GM21360 (cell line): Measurements from ENCODE around the gene PLD5.
"Not testable (repeated sequence)": the region's sequence is repeated elsewhere in the genome, so short reads cannot be mapped to it uniquely, and the experiment has no call there.

Source experiments
- ATAC-seq: cut with Tn5 transposase; IDR thresholded peaks from one replicate; pipeline ENCODE4 v1.9.1; 2021; ENCODE audit warnings: mild to moderate bottlenecking, moderate library complexity; ENCODE audit not compliant: unreplicated experiment

The PLD5 gene

DNA sequence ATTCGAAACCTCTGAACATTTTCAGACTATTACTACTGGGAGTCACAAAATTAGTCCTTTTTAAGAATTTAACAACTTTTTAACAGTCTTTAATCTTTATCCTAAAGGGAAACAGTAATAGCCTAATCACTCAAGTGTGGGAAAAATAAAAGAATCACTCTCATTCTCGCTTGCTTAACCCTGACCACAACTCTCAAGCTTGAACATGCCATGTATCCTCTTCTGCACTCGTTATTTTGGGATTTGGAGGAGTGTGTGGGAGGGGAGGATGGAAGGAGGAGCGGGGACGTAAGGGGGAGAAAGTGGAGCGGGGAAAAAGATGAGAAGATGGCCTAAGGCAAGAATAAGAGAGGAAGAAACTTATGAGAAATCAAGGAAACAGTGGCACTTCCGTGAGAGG lies 215.8 kb downstream of the PLD5 start:
- ATAC-seq, result not testable (repeated sequence)

DNA sequence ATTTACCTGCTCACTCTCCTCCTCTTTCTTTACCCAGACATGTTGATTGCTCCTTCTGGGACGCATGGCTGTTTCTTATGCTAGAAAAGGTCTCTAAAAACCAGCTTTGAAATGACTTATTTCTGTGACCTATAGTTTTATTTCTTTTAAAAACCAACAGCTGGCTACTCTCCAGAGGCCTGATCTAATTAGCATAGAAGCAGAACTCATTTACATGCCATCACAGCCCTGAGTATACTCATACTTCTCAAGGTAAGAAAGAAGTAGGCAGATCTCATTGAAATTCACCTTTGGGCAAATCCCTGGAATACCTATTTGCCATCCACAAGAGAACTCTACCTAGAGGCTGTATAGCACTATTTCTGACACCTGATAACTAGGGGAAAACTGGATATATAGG lies 230.7 kb downstream of the PLD5 start:
- not testable (repeated sequence) for ATAC-seq

DNA sequence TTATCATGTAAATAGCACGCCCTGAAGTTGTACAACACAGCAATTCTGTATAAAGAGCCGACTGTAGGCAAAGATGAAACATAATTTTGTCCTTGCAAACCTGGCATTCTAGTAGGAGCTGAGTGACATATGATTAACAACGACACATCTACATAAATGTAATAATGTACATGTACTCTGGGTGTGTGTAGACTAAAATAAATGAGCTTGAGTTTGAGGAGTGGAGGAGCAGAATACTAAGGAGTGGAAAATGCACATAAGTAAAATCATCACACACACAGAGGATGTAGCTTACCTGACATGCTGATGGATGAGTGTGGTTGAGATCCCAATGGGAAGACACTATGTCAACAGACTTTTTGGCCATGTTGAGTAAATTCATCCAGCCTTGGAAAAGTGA lies 236.4 kb downstream of the PLD5 start:
- ATAC-seq, result not testable (repeated sequence)

DNA sequence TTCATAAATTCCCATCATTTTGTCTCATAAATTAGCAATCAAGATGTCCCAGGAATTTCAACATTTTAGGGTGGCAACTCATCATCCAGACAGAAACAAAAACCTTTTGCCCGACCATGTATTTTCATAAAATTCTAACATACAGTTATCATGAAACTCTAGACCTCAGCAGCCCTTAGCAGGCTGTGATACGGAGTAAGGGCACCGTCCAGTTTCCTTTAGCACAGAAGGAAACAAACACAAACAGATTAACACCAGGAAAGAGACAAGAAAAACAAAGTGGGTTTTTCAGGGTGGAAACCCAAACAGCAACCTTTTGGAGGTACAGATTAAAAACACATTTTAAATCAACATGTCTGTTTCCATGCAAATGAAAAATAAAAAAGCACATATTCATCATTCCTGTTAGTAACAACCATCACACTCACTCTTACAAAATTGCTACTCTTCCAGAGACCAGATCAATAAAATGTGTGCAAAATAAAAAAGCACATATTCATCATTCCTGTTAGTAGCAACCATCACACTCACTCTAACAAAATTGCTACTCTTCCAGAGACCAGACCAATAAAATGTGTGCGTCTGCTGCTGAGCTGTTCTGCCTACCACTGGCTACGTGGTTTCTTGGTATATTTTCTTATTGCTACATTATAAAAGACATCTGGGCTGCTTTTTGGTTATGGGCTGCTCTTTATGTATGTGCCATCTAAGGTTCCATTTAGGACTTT lies 241.6 kb downstream of the PLD5 start:
- ATAC-seq, result not testable (repeated sequence)

DNA sequence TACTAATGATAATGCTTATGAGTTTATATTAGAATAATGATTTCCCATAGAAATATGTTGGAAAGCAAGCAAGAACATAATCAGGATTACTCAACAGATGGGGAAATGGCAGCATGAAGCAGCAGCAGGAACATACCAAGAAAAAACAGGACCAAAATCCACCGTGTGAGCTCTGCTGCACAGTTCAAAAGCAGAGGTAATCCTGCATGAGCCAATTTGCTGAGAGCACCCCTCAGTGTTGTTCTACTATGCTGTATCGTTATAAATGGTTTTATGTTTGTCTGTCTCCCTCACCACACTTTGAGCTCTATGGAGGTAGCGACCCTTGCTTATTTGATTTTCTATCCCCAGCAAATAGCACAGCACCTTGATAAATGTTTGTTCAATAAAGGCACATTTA lies 246.1 kb downstream of the PLD5 start:
- ATAC-seq, result not testable (repeated sequence)

DNA sequence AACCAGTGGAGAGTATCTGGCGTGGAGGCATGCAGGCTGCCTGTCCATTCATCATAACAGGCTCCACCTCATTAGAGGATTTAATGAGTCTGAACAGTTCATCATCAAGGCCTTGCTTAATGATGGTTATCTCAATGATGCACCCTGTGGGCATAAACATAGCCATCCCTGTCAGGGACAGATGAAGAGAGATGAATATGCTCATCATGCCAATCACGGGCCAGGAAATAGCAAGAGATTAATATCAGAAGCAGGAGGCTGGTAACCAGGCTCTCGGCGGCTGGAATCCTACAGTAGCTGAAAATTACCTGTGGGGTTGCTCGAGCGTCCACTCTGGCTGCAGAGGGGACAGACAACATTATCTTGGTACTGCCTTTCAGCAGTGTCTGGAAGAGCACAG lies 247.7 kb downstream of the PLD5 start:
- not testable (repeated sequence) for ATAC-seq

DNA sequence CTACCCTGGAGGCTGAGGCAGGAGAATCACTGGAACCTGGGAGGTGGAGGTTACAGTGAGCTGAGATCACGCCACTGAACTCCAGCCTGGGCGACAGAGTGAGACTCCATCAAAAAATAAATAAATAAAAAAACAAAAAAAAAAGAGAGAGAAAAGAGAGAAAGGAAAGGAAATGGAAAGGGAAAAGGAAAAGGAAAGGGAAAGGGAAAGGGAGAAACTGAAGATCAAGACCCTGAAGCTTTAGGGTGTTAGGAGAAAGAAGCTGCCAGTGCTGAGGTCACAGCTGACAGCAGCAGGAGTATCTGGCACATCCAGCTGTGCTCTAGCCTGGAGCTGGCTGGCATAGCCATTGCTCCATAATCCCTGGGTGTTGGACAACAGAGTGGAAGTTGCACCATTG lies 257.5 kb downstream of the PLD5 start:
- not testable (repeated sequence) for ATAC-seq

DNA sequence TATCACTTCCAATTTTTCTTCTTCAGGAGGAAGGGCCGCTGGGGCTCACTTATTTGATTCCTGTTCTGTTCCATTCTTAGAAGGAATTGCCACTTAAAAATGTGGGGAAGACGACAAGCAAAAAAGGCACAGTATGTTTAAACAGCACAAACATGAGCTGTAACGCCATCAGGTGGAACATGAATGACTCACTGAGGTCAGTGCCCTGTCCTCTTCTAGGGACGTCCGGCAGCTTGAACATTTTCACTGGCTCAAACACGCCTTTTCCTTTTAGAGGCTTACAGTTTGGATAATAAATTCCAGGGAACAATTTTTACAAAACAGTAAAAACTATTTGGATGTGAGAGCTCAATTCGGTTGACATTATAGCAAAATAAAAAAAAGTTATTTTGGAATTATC lies 260.1 kb downstream of the PLD5 start:
- ATAC-seq, result not testable (repeated sequence)

DNA sequence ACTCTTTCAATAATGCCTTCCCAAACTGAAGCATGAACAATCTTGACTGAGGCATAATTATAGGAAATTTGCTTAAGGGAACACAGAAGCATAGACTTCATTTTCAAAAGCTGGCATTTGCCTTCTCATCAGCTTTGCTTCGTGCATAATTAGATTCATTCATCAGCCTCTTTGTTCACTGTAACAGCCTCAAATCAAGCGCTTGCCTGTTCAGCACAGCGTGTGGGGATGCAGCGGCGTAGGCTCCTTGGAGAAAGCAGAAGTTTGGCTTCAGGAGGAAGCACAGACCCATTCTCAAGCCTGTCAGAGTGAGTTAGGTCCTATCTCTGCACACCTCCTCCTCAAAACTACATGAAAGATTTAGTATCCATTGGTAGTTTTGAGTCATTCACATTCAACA lies 279.2 kb downstream of the PLD5 start:
- no peak for ATAC-seq

DNA sequence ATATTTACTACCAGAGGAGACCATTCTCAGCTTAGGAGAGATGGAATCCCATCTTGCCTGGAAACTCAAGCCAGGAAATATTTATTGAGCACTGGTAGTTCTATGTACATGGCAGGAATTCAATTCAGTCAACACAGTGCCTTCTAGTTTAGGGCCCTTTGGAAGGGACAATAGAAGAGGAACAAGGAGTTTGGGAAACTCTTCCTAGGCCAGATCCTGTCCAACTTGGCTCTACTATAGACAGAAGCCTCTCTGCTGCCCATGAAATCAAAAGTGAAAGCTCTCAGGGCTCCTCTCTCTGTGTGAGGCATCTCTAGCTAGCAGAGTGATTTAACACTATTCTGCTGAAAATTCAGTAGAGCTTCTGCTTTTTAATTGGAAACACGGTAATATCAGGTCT lies 281.0 kb downstream of the PLD5 start:
- ATAC-seq, result peak; percentile 96

DNA sequence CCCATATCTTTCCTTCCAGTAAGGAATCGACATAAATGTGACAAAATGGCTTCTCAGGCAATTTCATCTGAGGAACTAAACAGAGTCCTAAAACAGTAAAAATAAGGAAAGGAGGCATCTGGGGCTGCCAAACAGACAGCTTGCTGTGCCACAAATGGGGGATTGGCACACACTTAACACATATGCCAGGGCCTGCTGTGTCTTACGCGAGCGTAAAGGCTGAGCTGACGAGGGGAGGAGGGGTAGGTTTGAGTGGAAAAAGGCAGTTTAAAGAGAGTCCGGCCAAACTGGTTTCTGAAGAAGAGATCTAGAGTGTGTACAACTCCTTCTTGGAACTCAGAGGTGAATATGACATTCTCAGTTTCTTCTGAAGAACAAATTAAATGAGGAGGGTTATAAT lies 281.5 kb downstream of the PLD5 start:
- peak; percentile 19 for ATAC-seq

DNA sequence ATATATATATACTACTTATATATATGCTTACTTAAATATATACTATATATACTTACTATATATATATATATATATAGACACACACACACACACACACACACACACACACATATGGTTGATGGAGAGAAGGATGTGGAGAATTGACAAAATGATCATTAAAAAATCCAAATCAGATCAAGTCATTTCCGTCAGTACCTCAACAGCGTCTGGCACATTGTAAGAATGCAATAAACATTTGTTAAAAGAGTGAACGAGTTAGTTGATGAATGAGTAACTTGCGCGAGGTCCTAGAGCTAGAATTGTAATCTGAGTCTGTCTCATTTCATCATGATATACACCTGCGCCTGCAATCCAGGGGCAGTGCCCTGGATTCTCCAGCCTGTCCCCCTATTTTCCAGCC lies 282.6 kb downstream of the PLD5 start:
- ATAC-seq, result no peak

DNA sequence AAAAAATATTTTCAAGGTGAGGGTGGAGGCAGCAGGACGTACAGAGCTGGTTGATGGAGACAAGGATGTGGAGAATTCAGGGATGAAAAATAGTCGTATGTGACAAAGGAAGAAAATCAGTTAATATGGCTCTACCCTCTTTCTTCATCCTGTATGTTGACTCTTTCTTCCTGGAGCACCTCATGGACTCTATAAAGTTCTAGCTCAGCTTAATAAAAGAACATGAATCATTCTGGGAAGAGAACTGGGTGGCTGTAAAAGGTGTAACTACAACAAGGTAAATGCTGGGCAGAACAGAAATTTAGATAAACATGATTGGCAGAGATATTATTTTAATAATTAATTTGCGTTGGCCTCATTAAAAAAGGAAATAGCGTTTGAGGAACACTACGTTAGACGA lies 283.8 kb downstream of the PLD5 start:
- no peak for ATAC-seq

DNA sequence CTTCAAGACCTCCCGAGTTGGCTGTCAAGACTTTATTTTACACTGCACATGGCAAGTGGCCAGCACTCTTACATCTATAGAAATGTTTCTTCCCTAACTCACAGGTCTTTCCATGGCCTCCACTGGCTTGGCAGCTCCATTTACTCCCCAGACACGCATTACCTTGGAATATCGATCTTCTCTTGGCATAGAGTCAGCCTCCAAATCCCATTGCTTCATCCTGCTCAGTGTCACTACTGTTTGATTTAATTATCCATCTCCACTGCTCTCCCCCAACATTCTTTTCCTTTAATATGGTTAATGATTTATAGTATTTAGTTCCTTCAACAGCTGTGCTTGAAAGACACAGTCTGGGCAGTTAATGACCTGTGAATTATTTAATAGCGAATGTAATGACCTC lies 284.4 kb downstream of the PLD5 start:
- no peak for ATAC-seq

DNA sequence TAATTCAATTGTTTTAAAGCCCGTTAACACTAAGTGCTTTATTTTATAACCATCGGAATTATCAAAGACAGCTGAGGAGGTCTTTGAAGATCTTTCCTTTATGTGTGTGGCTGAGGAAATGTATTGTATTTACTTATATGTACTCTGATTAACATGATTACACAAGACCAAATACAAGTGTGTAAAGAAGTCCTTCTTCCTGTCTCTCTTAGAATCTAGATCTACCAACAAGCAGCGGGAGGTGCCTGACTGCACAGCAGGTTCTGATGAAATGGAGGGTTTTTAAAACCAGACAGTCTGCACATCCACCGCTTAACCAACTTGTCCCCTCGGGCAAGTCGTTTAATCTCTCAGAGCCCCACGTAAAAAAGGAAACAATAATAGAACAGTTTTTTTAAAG lies 285.1 kb downstream of the PLD5 start:
- no peak for ATAC-seq

DNA sequence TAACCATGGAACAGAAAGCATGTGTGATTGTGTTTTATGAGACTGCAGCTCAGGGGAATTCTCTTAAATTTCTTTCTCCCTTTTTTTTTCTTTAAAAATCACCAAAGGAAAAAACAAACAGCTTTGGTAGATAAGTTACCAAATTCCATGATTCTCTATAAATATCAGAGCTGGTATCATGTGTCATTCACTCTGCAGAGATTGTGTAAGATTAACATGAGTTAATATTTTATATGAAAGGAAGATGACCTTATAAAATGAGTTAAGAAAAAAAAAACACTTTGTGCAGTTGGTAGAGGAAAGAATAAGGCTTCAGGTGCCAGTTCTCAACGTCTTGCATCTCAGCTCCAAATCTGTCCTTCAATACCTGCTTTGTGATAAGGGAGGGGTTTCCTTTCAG lies 287.4 kb downstream of the PLD5 start:
- ATAC-seq, result no peak

DNA sequence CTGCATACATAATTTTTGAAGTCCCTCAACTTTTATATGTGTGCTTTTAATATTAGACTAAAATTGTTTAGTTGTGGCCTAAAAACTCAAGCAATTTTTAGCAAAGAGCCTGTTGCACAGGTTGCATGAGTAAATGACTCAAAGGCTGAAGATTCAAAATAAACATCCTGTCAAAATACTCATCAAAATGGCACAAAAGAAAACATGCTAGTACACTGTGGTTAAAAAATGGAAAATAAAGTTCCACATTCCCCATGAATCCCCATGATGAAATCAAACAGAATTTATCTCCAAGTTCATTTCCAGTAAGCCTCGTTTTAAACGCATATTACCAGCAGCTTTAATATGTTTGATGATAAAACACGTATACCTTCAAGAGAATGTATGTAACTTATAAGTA lies 295.5 kb downstream of the PLD5 start:
- no peak for ATAC-seq

DNA sequence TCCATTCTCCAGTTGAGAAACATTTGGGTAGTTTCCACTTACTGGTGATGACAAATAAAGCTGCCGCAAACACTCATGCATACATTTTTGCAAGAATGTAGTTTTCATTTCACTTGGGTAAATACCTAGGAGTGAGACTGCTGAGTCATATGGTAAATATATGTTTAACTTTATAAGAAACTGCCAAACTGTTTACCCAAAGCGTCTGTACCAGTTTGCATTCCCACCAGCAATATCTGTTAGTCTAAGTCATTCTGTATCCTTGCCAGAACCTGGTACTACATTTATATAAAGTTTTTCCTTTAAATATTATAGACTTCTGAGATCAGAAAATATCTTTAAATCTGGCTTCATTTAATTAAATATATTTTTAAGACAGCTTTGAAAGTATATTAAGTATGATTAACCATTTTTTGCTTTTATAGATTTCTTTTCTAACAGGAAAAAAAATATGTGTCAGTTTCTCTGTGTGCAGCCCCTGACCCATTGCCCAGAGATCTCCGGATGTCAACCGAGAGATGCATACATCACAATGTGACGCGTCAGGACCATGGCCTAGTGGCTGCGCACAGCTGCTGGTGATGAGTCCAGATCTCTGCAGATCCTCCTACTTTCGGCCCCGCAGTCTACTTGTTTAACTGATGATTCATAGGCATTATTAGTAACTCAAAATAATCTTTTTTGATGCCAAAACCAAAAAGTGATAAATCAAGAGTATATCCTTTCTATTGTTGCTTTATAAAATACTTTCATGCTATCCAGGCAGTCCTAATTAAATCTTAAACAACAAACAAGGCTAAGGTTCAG lies 298.5 kb downstream of the PLD5 start:
- ATAC-seq, result no peak

DNA sequence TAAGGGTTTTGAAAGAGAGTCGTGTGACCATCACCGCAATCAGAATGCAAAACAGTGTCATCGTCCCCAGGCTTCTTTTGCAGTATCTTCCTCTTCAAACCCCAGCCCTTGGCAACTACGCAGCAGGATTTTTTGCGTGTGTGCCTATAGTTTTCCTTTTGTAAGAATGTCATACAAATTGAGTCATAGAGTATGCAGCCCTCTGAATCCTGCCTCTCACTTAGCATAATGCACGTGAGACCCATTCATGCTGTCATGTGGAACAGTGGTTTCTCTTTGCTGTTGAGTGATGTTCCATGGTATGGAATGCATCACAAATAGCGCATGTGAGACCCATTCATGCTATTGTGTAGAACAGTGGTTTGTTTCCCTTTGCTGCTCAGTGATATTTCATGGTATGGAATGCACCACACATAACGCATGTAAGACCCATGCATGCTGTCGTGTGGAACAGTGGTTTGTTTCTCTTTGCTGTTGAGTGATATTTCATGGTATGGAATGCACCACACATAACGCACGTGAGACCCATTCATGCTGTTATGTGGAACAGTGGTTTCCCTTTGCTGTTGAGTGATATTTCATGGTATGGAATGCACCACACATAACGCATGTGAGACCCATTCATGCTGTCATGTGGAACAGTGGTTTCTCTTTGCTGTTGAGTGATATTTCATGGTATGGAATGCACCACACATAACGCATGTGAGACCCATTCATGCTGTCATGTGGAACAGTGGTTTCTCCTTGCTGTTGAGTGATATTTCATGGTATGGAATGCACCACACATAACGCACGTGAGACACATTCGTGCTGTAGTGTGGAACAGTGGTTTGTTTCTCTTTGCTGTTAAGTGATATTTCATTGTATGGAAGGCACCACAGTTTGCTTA lies 299.4 kb downstream of the PLD5 start:
- not testable (repeated sequence) for ATAC-seq

DNA sequence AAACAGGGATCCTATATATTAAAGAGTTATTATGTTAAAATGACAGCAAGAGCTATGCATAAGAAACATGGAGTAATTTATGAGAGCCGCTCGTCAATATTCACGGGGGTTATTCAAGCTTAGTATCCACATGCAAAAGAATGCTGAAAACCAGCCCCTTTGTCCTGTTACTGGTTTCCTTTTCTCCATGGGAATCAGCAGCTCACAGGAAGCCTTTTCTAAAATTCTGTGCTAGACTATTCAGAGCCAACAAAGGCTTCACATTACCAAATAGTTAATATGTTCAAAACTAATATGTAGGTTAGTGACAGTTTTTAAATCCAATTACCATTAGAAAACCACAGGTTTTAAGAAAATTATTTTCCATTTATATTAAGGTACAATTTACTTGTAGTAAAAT lies 300.0 kb downstream of the PLD5 start:
- ATAC-seq, result no peak

DNA sequence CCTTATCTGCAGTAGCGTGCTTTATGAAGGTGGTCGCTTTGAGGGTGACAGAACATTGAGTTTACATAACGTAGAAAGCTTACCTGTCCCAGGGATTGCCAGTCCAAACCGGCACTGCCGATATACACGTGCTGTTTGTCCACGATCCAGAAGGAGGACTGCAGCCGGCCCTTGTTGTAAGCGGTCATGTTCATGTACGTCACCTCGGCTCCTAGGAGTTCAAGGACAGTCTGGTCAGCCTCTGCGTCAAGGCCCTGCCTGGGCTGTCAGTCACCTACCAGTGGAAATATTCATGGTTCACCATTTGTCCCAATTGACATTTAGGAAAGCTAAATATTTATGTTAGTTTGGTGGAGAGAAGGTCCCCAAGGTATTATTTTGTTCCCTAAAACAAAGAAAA lies 304.6 kb downstream of the PLD5 start:
- ATAC-seq, result no peak
